ENCODE measurements around the gene ZNF226.
"Not testable (repeated sequence)": the region's sequence is repeated elsewhere in the genome, so short reads cannot be mapped to it uniquely, and the experiment has no call there.

The ZNF226 gene

GRCh38 chr19:44212250-44212865, 47.5 kb downstream of the ZNF226 start, which contains the start of gene ZNF227:
Gene ZNF227 (plus strand): TSS chr19:44212532. CDS start chr19:44217793, 5,261 bp downstream.
- DNase-seq (ENCODE audit: low spot score) = peak; percentile 85

- peak; percentile 26 for DNase-seq (ENCODE audit: low spot score)
Observed at GRCh38 chr19:44212866-44213346, 48.0 kb downstream of the ZNF226 start.

- not testable (repeated sequence) for DNase-seq (ENCODE audit: low spot score)
Observed at GRCh38 chr19:44219926-44220325, 55.0 kb downstream of the ZNF226 start.

- not testable (repeated sequence) for DNase-seq (ENCODE audit: low spot score)
Observed at GRCh38 chr19:44220761-44221160, 55.9 kb downstream of the ZNF226 start.

- not testable (repeated sequence) for DNase-seq (ENCODE audit: low spot score)
Observed at GRCh38 chr19:44221291-44221690, 56.4 kb downstream of the ZNF226 start.
